HEK293T (cell line): ENCODE results near the gene BNC1.

ENCODE experiments used
- ARNT ChIP-seq: fragments of 450-650 bp; IDR thresholded peaks from 2 replicates; pipeline ENCODE4 v1.6.1; 2017; ENCODE audit warnings: mild to moderate bottlenecking
- BHLHE40 ChIP-seq: fragments of 450-650 bp; IDR thresholded peaks from 2 replicates; pipeline ENCODE4 v1.6.1; 2016; ENCODE audit warnings: mild to moderate bottlenecking, moderate library complexity, borderline replicate concordance
- CTBP1 ChIP-seq: fragments of 450-650 bp; IDR thresholded peaks from 2 replicates; pipeline ENCODE4 v1.6.1; 2016; ENCODE audit warnings: borderline replicate concordance
- ELF4 ChIP-seq: fragments of 450-650 bp; IDR thresholded peaks from 2 replicates; pipeline ENCODE4 v1.6.1; 2017; ENCODE audit warnings: antibody characterized with exemption
- FOXA1 ChIP-seq: fragments of 450-650 bp; IDR thresholded peaks from 2 replicates; pipeline ENCODE4 v1.6.1; 2016; ENCODE audit warnings: mild to moderate bottlenecking
- FOXK2 ChIP-seq: fragments of 450-650 bp; IDR thresholded peaks from 2 replicates; pipeline ENCODE4 v1.6.1; 2016; ENCODE audit warnings: mild to moderate bottlenecking
- FOXM1 ChIP-seq: fragments of 450-650 bp; IDR thresholded peaks from 2 replicates; pipeline ENCODE4 v1.6.1; 2017; ENCODE audit warnings: mild to moderate bottlenecking, borderline replicate concordance
- L3MBTL2 ChIP-seq: fragments of 450-650 bp; conservative IDR thresholded peaks from 2 replicates; pipeline ENCODE4 v1.6.1; 2016; ENCODE audit warnings: mild to moderate bottlenecking
- LEF1 ChIP-seq: fragments of 450-650 bp; IDR thresholded peaks from 2 replicates; pipeline ENCODE4 v1.6.1; 2017; ENCODE audit warnings: mild to moderate bottlenecking, borderline replicate concordance
- NFRKB ChIP-seq: fragments of 450-650 bp; IDR thresholded peaks from 2 replicates; pipeline ENCODE4 v1.6.1; 2016; ENCODE audit warnings: mild to moderate bottlenecking, moderate library complexity
- SP1 ChIP-seq: fragments of 450-650 bp; IDR thresholded peaks from 2 replicates; pipeline ENCODE4 v1.6.1; 2017
- SUZ12 ChIP-seq: fragments of 450-650 bp; IDR thresholded peaks from 2 replicates; pipeline ENCODE4 v1.6.1; 2016; ENCODE audit warnings: mild to moderate bottlenecking
- TARDBP ChIP-seq: fragments of 450-650 bp; IDR thresholded peaks from 2 replicates; pipeline ENCODE4 v1.6.1; 2016
- TF ChIP-seq, protein P1 (sequence below): fragments of 450-650 bp; IDR thresholded peaks from 2 replicates; pipeline ENCODE4 v1.6.1; 2016

DNA sequence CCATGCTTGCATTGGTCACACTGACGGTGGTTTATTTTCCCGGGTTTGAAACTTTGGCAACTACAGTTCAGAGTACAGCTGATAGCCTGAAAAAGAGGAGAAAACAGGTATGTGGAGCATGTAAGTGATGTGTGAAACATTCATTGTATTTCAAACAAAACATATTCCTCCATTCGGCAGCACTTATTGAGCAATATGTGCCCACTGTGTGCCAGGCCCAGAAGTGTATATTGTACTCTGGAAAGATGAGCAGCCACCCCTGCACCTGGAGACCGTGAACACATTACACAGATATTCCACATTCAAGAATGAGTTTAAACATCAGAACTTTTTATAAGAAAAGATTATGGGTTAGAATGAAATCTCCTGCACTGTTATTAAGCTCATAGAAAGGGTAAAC, 16.3 kb downstream of the BNC1 start:
- TF ChIP-seq, protein P1, sequence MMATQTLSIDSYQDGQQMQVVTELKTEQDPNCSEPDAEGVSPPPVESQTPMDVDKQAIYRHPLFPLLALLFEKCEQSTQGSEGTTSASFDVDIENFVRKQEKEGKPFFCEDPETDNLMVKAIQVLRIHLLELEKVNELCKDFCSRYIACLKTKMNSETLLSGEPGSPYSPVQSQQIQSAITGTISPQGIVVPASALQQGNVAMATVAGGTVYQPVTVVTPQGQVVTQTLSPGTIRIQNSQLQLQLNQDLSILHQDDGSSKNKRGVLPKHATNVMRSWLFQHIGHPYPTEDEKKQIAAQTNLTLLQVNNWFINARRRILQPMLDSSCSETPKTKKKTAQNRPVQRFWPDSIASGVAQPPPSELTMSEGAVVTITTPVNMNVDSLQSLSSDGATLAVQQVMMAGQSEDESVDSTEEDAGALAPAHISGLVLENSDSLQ: no peak
- TF ChIP-seq CTBP1 (no peak), FOXA1 (no peak), ARNT (no peak), TARDBP (no peak), SUZ12 (no peak), ELF4 (no peak), BHLHE40 (no peak), SP1 (no peak), L3MBTL2 (no peak), FOXM1 (no peak), FOXK2 (no peak), NFRKB (no peak), LEF1 (no peak)
